Measurements from ENCODE around the gene ALS2CL.
"Not testable (repeated sequence)": the region's sequence is repeated elsewhere in the genome, so short reads cannot be mapped to it uniquely, and the experiment has no call there.

Gene ALS2CL

DNA sequence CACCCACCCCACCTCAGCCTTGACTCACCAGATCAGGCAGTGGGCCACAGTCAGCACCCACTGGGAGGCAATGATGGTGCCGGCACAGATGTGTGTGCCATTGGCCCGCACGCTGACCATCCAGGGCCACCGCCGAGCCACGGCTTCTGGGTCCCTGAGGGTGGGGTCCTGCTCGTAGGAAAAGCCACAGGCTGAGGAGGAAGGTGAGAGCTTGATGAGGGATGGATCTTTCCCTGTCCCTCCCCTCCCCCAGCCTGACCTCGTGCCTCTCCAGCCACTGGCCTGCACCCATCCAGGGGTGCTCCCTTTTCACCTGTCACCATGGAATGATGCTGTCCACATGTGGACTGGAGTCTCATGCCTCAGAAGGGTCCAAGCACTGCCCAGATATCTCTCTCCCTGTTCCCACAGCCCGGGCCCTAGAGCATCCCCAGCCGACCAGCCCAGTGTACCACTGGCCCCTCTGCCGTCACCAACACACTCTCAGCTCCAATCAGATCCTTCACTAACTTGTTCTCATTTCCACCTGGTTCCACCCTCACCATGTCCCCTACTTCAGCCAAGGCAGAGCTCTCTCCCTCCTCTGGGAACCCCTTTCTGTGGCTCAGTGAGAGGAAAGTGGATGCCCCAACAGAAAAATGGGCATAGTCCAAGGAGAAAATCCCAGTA, 22.2 kb upstream of the ALS2CL start:
- no peak for DNase-seq (ENCODE audit: low read depth)

DNA sequence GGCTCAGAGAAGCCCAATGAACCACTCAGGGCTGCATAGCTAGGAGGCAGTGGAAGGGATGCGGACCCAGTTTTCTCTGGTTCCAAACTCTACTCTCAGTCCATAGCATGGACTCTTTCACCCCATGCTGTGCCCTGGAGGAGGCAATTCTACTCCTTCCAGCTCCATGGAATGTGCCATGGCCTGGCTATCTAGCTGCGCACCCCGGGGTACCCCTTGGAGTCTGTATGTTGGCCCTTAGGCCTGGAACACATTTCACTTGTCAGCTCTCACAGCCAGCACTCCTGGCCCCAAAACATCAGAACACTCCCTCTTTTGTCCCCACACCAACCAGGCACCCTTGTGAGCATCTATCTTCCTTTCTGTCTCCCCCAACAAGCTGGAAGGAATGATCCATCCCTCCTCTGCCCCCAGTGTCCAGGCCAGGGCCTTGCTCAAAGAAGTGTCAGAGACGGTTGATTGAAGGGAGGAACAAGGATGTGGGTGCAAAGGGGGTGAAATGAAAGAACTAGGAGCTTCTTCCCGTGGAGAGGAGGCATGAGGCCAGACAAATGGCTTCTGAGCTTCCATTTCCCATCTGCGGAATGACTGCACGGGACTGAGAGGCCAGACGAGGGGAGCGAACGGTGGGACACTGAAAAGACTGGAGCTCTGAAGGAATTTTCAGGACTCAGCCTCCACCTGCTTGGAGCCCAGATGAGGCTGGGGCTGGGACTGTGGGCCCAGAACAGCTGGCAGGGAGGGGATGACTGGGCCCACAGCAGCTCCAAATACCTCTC, 21.4 kb upstream of the ALS2CL start:
- no peak for DNase-seq (ENCODE audit: low read depth)

DNA sequence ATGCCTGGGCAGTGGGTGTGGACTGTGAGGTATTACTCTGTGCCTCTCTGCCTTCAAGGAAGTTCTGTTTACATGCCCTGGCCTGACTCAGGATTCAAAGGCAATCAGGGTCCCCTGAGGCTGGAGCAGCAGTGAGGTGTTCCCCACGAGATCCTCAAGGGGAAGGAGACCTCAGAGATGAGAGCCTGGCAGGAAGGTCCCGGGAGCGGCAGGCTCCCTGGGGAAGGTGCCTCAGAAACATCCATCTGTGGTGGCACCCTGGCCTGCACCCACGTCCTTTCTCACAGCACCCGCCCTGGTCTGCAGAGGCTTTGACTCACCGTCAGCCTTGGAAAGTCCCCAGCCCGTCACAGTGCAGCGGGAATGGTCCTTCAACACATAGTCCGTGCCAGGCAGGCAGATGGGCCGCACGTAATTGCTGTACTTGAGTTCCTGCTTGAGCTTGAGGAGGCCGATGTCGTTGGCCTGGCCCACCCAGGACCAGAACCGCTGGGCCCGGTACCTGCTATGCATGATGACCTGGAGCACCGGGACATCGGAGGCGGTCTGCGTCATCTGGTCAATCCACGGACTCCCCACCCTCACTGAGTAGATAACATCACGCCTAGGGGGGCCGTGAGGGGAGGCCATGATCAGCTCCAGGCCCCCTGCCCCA, 20.5 kb upstream of the ALS2CL start:
- no peak for DNase-seq (ENCODE audit: low read depth)

DNA sequence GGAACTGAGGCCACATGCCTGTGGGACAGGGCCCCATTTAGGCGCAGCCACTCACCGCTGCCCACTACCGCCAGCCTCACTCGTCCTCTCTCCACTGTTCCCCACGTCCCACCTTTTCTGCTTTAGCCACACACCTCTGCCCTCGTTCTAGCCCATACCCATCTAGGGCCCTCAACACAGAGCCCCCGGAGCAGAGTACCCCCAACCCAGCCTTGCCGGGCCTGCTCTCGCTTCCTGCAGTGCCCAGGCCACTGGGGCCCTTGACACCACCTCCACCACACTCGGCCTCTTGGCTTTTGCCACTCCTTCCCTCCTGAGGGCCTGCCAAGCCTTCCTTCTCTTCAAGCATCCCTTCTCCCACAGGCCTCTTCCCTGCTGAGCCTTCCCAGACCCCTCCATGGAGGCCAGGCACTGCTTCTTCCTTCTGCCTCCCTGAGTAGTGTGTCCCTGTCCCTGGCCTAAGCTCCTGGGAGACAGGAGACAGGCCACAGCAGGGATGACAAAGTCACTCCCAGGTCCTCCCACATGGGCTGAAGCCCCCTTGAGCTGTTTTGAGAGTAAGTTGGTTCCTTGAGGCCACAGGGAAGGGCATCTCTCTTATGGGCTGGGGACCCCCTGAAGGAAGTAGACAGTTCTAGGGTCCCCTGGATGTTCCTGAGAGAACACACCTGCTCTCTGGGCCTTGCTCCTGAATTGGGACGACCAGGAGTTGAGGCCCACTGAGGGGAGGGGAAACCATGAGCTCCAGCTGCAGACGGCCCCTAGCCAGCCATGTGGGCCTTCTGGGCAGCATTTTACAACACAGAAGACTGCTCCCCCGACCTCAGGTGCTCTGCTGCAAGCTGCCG, 19.8 kb upstream of the ALS2CL start:
- DNase-seq (ENCODE audit: low read depth), result no peak

DNA sequence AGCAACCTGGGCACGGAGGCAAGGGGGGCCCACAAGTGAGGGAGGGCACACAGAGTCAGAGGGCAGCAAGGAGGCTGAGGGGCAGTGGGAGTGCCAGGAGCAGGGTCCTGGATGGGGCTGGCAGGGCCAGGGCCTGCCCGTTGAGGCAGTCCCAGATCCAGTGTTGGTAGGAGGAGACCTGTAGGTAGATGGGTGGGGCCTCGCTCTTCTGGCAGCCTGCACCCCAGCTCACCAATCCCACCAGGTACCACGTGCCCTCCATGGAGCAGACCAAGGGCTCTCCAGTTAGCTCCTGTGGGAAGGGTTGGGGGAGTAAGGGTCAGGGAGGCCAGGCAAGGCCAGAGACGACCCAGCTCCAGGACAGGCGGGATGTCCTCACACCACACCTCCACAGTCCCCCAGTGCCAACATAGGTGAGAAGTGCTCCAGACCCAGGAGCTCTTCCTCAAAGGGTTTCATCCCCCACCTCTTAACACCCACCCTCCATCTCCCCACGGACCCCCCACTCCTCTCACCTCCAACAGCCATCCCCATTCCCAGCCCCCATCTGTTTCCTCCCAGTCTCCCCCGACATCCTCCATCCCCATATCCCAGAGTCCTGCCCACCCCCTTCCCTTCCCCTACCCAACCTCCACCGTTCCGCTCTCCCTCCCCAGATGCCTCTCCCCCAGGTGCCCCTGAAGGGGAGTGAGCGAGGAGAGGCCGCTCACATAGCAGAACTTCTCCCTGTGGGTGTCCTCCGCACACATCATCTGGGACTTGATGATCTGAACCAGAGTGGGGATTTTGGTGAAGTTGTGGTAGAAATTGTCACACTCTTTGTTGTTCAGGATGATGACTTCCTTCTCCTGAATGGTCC, 18.9 kb upstream of the ALS2CL start:
- no peak for DNase-seq (ENCODE audit: low read depth)

DNA sequence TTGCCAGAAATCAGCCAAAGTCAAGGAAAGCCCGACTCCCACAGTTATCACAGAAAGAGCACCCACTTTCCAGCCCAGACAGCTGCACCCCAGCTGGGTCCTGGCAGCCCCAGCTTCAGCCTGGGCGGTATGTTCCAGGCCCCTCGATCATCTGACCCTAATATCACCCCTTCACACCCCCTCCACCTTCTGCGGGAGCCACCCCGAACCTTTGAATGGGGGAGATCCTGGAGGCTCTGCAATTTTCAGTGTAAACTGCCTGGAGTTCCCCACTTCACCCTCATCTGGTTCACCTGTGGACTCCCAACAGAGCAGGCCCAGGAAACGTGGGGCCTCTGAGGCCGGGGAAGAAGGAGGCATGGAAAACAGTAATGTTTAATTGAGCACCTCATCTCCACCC, 18.3 kb upstream of the ALS2CL start:
- DNase-seq (ENCODE audit: low read depth), result no peak

DNA sequence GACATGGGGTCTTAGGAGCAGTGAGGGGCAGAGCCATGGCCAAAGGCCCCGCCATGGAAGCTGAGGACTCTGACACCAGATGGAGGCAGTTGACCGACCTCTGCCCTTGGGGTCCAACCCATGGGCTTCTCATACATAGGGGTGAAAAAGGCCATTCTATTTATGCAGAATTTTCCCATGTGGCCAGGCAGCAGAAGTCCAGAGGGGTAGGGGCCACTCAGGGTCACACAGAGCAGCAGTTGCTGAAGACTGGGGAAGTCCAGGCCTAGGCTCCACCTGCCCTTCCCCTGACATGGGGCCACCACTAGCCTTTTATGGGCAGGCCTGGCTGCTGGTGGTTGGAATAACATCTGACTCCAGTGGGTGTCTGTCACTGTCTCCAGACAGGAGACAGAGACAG, 17.8 kb upstream of the ALS2CL start:
- no peak for DNase-seq (ENCODE audit: low read depth)

DNA sequence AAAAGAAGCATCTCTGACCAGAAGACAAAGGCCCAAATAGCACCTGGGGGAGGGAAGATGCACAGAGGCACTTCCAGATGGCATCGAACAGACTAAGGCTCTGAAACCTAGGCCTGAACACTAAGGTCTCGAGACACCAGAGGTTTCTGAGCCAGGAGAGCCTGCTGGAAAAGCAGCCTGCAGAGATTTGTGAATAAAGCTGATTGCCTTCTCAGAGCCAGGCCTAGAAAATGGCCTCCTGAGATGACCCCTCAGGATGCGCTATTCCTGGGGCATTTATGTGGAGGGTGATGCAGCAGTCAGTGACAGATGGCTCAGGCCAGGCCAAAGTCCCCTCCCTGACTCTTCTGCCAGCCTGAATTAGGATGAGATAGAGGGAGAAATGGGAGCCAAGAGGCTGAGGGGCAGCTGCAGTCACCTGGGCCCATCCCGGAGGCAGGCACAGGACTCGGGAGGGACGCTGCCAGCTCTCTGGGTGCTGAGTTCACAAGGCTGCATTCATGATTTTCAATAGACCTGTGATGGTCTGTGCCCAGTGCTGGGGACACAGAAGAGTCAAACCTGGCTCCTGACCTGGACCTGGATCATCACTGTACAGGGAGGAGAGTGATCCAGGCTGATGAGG, 17.3 kb upstream of the ALS2CL start:
- DNase-seq (ENCODE audit: low read depth), result no peak

DNA sequence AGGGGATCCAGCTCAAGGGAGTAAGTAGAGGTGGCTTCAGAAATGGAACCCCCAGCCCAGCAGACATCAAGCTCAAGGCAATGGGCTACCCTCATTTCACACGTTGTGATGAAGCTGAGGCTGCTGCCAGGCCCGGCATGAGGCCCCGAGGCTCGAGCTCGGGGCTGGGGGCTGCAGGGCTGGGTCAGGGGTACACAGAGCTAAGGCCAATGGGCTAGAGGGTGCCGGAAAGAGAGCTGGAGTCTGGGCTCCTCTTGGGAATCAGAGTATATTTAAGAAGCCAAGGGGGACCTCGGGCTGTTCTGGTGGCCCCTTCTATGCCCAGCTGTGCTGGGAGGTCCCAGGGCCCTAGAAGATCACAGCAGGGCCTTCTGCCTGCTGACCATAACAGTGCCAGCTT, 16.8 kb upstream of the ALS2CL start:
- DNase-seq (ENCODE audit: low read depth), result no peak

DNA sequence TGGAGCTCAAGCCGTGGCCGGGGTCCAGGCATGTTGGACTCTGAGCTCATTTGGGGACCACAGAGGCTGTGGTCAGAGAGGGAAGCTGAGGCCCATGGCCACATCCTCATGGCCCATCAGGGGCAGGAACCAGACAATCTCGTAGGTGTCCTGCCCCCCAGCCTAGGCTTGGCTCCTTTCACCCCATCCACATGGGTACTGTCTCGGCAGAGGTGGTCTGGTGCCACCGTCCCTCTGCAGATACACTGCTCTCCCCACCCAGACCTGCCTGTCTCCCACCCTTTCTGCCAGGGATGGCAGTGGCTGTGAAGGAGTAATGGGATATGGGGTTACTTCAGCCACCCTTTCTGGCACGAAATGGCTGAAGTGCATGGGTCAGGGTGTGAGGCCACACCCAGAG, 16.2 kb upstream of the ALS2CL start:
- no peak for DNase-seq (ENCODE audit: low read depth)

DNA sequence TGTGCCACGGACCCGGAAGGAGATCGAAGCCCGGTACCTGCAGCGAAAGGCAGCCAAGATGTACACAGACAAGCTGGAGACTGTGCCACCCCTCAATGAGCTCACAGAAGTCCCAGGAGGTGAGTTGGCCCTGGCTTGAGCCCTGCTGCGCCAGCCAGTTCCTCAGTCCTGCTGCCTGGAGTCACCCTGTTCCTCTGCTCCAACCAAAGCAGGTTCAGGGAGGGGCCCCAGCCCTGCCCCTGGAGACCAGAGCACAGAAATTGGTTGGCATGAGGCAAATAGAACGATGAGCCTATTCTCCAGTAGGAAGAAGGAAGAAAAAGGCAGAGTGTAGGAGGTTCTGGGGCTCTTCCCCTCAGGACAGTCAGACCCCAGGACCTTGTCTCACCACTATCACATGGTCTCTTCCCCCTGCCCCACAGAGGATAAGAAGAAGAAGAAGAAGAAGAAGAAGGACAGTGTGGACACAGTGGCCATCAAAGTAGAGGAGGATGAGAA, 15.7 kb upstream of the ALS2CL start:
- DNase-seq (ENCODE audit: low read depth), result no peak

DNA sequence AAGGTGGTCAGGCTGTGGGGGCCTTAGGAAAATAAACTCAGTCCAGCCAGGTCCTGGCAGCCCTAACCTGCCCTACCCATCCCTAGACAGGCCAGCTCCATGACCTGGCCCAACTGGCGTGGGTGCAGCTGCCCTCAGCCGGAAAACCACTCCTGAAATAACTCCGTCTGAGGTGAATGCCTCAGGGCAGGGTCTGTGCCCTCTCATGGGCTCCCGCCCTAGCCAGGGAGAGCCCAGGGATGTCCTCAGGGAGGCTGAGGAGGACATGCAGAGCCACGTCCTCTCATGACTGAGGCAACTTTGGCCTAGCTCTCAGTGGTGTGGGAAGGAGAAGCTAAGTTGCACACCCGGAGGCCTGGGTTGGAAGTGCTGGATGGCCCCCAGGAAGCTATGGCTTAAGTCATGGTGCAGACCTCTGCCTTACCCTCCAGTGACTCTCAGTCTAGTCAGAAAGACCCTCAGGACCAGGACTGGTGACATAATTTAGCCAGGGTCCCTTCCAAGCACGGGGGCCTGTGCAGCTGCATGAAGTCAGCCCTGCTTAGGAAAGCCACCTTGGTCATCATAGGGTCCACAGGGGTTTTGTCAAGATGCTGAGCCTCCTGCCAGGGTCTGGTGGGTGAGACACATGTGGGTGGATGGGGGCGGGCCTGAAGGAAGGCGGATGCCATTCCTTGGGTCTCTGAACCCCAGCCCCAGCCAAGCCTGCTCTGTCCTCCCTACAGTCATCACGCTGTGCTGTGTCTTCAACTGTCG, 15.1 kb upstream of the ALS2CL start:
- DNase-seq (ENCODE audit: low read depth), result no peak

DNA sequence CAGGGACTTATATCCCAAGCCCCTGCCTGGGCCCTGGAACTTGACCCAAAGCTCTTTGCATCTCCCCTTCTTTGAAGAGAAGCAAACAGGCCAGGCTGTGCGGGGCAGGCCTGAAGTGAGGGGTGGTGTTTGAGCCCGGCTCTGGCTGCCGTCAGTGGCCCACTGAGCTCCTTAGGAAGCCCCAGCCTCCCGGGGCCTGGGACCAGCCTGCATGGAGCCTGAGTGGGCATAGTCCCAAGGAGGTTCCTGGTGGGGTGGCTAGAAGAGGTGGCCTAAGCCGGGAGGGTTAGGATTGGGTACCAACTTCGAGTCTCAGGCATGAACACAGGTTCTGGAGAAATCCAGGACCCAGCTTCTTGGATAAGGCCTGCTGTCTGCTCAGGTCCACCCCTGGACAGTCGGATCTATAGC, 14.1 kb upstream of the ALS2CL start:
- no peak for DNase-seq (ENCODE audit: low read depth)

DNA sequence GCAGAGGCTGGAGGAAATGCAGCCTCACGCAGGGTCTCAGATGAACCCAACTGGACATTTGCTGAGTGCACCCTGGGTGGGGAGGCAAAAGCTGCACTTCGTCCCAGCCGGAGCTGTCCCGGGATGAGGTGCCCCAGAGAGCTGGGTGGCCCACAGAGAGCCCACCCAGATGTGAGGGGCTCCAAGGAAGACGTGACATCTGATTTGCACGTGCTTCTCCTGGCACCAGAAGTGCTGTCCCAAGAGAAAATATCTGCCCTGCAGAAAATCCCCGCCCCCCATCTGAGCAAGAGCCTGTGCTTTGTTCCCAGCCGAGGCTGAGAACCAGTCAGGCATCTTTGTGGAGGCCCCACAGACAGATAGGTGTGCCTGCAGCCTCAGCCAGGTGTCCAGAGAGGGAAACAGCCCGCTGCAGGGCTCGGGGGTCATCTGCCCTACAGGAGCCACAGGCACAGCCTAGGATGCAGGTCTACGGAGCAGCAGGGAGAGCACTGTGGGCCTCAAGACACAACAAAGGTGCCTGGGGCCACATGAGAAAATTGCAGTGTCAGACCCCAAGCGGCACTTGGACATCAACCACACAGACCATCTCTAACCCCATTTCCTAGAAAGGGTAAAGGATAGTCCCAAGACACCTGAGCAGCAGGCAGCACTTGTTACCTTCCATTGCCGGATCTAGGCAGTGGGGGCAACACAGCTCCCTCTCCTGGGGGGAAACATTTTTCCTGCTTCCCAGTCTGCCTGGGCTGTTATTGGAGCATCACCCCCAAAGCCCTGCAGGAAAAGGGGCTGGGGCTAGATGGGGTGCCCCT, 13.5 kb upstream of the ALS2CL start:
- no peak for DNase-seq (ENCODE audit: low read depth)

DNA sequence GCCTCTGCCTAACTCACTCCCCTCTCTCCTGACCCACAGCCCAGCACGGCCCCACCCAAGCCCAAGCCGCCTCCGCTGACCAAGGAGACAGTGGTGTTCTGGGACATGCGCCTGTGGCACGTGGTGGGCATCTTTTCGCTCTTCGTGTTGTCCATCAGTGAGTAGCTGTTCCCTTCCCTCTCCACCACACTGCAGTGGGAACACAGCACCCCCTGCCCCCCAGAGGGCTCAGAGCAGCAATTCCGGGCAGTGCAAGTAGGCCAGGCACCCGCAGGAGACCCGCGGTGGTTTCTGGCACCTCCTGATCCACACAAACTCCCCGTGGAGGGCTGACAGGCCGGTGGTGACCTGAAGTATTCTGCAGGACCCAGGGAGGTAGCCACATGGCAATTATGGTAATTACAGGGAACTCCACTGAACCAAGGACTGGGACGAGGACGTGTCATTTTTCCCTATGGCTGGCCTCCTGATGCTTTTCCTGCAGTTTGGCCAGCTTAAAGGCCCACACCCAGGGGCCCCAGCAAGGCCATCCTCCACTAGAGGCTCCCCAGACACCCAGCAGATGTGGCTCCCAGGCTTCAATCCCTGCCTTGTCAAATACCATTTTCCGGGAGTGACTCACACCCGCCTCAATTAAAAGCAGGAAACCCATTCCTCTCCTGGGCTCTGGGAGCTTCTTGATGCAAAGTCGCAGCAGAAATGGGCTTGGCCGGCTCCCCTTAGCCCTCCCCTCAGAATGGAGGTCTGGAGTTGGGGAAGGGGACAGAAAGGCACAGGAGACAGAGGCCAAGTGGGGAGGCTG, 12.5 kb upstream of the ALS2CL start:
- DNase-seq (ENCODE audit: low read depth), result no peak

DNA sequence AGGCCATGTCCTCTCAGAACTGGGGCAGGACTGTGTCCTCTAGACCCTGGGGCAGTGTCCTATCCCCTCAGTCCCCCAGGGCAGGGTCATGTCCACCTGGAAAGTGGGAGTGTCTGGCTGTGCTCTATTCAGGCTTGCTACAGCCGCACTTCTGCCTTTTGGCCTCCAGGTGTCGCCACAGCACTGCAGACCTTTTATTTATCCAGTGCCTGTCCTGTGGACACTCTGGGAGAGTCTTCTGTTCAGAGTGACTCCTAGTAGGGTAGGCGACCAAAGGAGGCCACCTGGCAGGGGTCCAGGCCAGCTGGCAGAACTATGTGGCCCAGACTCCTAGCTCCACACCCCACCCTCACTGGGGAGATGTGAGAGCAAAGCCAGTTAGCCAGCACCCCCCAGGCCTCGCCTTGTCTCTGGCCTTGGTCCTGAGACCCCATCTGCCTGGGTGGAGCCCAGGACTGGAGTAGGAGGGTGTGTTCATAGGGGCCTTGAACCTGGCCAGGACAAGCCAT, 11.6 kb upstream of the ALS2CL start:
- DNase-seq (ENCODE audit: low read depth), result peak; percentile 53

DNA sequence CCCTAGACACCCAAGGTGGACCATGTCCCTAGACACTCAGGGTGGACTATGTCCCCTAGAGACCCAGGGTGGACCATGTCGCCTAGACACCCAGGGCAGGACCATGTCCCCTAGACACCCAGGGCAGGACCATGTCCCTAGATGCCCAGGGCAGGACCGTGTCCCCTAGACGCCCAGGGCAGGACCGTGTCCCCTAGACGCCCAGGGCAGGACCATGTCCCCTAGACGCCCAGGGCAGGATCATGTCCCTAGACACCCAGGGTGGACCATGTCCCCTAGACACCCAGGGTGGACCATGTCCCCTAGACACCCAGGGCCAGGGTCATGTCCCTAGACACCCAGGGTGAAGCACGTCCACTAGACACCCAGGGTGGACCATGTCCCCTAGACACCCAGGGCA, 10.9 kb upstream of the ALS2CL start:
- not testable (repeated sequence) for DNase-seq (ENCODE audit: low read depth)

DNA sequence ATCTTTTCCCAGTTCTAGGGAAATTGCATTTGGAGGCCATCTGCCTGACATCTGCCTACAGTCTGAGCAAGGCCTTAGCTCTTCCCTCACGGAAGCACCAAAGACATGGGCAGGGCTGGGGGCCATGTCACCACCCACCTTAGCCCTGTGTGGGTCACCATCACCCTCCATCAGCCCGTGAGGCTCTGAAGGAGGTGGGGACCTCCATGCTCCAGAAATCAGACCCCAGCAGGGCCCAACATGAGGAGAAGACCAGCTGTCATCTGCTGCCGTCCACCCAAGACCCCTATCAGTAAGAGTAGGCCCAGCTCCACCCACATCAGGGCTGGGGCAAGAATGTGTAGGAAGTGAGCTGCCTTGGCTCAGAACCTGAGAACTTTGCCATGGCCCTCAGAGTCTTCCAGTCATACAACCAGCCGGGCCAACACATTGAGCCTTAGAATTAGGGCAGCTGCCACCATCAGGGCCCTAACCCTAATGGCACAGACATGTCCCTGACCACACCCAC, 9.6 kb upstream of the ALS2CL start:
- DNase-seq (ENCODE audit: low read depth), result no peak
